ENCODE measurements around the gene POLR2J2.
"Not testable (repeated sequence)": the region's sequence is repeated elsewhere in the genome, so short reads cannot be mapped to it uniquely, and the experiment has no call there.

POLR2J2 gene

GRCh38 chr7:102671166-102671955, at the start of gene POLR2J2:
TSS of gene POLR2J2 (minus strand) at chr7:102671663. CDS start at chr7:102671601, 62 bp downstream.
- not testable (repeated sequence) for DNase-seq

- DNase-seq: not testable (repeated sequence)
These were observed 47.0 kb upstream of the POLR2J2 start for GRCh38 chr7:102718491-102718890.

- DNase-seq: not testable (repeated sequence)
These were observed 44.3 kb upstream of the POLR2J2 start for GRCh38 chr7:102715718-102716117.

GRCh38 chr7:102714774-102715522, 43.5 kb upstream of the POLR2J2 start:
- not testable (repeated sequence) for DNase-seq

GRCh38 chr7:102713691-102714080, 42.2 kb upstream of the POLR2J2 start:
- DNase-seq: not testable (repeated sequence)

GRCh38 chr7:102713011-102713690, 41.7 kb upstream of the POLR2J2 start:
- DNase-seq: not testable (repeated sequence)

- DNase-seq: not testable (repeated sequence)
These were observed 27.7 kb upstream of the POLR2J2 start for GRCh38 chr7:102698962-102699750.

GRCh38 chr7:102697642-102698512, 26.4 kb upstream of the POLR2J2 start:
- not testable (repeated sequence) for DNase-seq

GRCh38 chr7:102696009-102696408, 24.5 kb upstream of the POLR2J2 start:
- DNase-seq: not testable (repeated sequence)

- DNase-seq: not testable (repeated sequence)
These were observed 23.6 kb upstream of the POLR2J2 start for GRCh38 chr7:102695033-102695552.

GRCh38 chr7:102694008-102694407, 22.5 kb upstream of the POLR2J2 start:
- DNase-seq: not testable (repeated sequence)

GRCh38 chr7:102690602-102691001, 19.1 kb upstream of the POLR2J2 start:
- not testable (repeated sequence) for DNase-seq

- not testable (repeated sequence) for DNase-seq
These were observed 18.2 kb upstream of the POLR2J2 start for GRCh38 chr7:102689436-102690282.

GRCh38 chr7:102688299-102689036, 17.0 kb upstream of the POLR2J2 start:
- DNase-seq: not testable (repeated sequence)

- DNase-seq: not testable (repeated sequence)
These were observed 11.1 kb upstream of the POLR2J2 start for GRCh38 chr7:102682560-102682959.

- not testable (repeated sequence) for DNase-seq
These were observed 9.3 kb upstream of the POLR2J2 start for GRCh38 chr7:102680780-102681179.

- not testable (repeated sequence) for DNase-seq
These were observed 4.1 kb upstream of the POLR2J2 start for GRCh38 chr7:102675545-102675944.

GRCh38 chr7:102673447-102674067, 2.1 kb upstream of the POLR2J2 start:
- DNase-seq: not testable (repeated sequence)

GRCh38 chr7:102671956-102672307, 469 bp upstream of the POLR2J2 start:
- not testable (repeated sequence) for DNase-seq

Measured in activated CD4-positive, CD25-positive, alpha-beta regulatory T cell (primary cell).